Stomach (tissue), 9 donors: ENCODE data around the gene IFT27. TPM values are rescaled to one million over a fixed set of nuclear protein-coding genes. Genes with fewer than 3 reads are reported as not detected.

ENCODE experiments used
- DNase-seq, 2 donors: peaks; one replicate each; pipeline versions ENCODE4 v3.0.0 to v3.0.0-alpha.2; 2013 to 2019
- H3K27ac ChIP-seq, 5 donors: fragments of 200-600 bp in 4 of 5; sonication (generic) in 4 of 5; one replicate each; pipeline ENCODE4 v1.5.1; 2013 to 2019; ENCODE audit warnings: mild to moderate bottlenecking in 1 of 5, moderate library complexity in 1 of 5
- H3K27me3 ChIP-seq, 3 donors: fragments of 200-600 bp; sonication (generic); one replicate each; pipeline ENCODE4 v1.5.1; 2017 to 2019; ENCODE audit warnings: mixed run types in 1 of 3
- H3K36me3 ChIP-seq, 4 donors: fragments of 200-600 bp; sonication (generic); 1 replicate in 3 of 4; 2 replicates in 1 of 4; pipeline ENCODE4 v1.5.1; 2016 to 2019
- H3K4me1 ChIP-seq, 4 donors: fragments of 200-600 bp; sonication (generic); one replicate each; pipeline ENCODE4 v1.5.1; 2016 to 2019
- H3K4me3 ChIP-seq, 4 donors: fragments of 200-600 bp; sonication (generic) in 3 of 4; one replicate each; pipeline ENCODE4 v1.5.1; 2016 to 2019; ENCODE audit warnings: mild to moderate bottlenecking in 1 of 4
- H3K9me3 ChIP-seq, 4 donors: fragments of 200-600 bp; sonication (generic); one replicate each; pipeline ENCODE4 v1.5.1; 2016 to 2019
- CTCF ChIP-seq, 7 experiments: fragments of 450-650 bp in 4 of 7; fragments of 200-600 bp in 3 of 7; sonication (generic) in 3 of 7; IDR thresholded peaks; one replicate each; pipeline ENCODE4 v1.5.1; 2016 to 2019; ENCODE audit warnings: antibody characterized with exemption in 7 of 7, control low read depth in 2 of 7, mild to moderate bottlenecking in 1 of 7
- EP300 ChIP-seq: sonication (generic); formaldehyde crosslinking; IDR thresholded peaks from one replicate; pipeline ENCODE4 v1.6.1; 2017; ENCODE audit warnings: antibody characterized with exemption
- POLR2A ChIP-seq, 4 donors: fragments of 450-650 bp; IDR thresholded peaks; one replicate each; pipeline ENCODE4 v1.6.1; 2016; ENCODE audit warnings: antibody characterized with exemption in 4 of 4, control low read depth in 2 of 4, mild to moderate bottlenecking in 1 of 4, moderate library complexity in 1 of 4
- POLR2AphosphoS5 ChIP-seq, 3 donors: sonication (generic); formaldehyde crosslinking; IDR thresholded peaks; one replicate each; pipeline ENCODE4 v1.6.1; 2016; ENCODE audit warnings: antibody characterized with exemption in 3 of 3
- WGBS, 5 donors: extraction: QIAGEN DNeasy Blood & Tissue Kit in 3 of 5; methylation state at CpG; one replicate each; pipeline versions ENCODE4 v1.1.5 to v1.1.7; 2013 to 2018; 5-methylcytosine and 5-hydroxymethylcytosine counted together
- intact Hi-C: fragments of 100-400 bp; cut with DNase I; formaldehyde crosslinking; loops from one replicate; pipeline ENCODE4 v1.15.1; 2023; ENCODE audit warnings: low total_unique reads
- polyA plus RNA-seq, 3 donors: library from polyadenylated mRNA; stranded (reverse); fragments of 200-250 nt; gene quantifications; one replicate each; pipeline ENCODE4 v1.2.3, GENCODE V29; 2013
- total RNA-seq, 5 donors: library from RNA; depleted of rRNA; stranded (reverse); fragments of >200 nt; gene quantifications; one replicate each; pipeline versions ENCODE4 v1.1.0 to v1.2.3, GENCODE V29; 2014 to 2016
- donor health status: healthy with polysubstance abuse.
- donor health status: Bipolar disorder and iron deficiency.
- donor health status: healthy.

The IFT27 gene
- total and polyA plus RNA-seq, 8 donors = 8.2 to 36.1 (median 18.4) TPM

- no peak for TF ChIP-seq EP300
- no peak for TF ChIP-seq CTCF (IDR thresholded peaks at IDR 0.05)
- no peak for TF ChIP-seq POLR2A (IDR thresholded peaks at IDR 0.05)
- no peak for TF ChIP-seq POLR2AphosphoS5 (IDR thresholded peaks at IDR 0.05)
- H3K27me3 ChIP-seq = peaks cover 0 to 10% (median 5%) of the 10 kb centered on the region in 3 donors
Measured at GRCh38 chr22:36760786-36761185, 15.1 kb downstream of the IFT27 start.

GRCh38 chr22:36759481-36760159 lies 16.3 kb downstream of the IFT27 start:
- WGBS, 5 donors = 85 to 86% (median 85%) methylated on average over 19 of the region's 19 CpGs
- DNase-seq = no peak
- peaks cover 0 to 23% (median 14%) of the 10 kb centered on the region in 4 donors for H3K36me3 ChIP-seq
- H3K4me3 ChIP-seq = no peak overlapping the region
- H3K27ac ChIP-seq = no peak overlapping the region
- intact Hi-C loops = no loop called here
- peaks cover 0 to 21% (median 11%) of the 10 kb centered on the region in 3 donors for H3K27me3 ChIP-seq
- peaks cover 0 to 26% (median 0%) of the 10 kb centered on the region in 4 donors for H3K4me1 ChIP-seq
- TF ChIP-seq EP300 (no peak), CTCF (IDR thresholded peaks at IDR 0.05) (no peak), POLR2A (IDR thresholded peaks at IDR 0.05) (no peak), POLR2AphosphoS5 (IDR thresholded peaks at IDR 0.05) (no peak)
- no peaks in the 10 kb centered on the region for H3K9me3 ChIP-seq

More at GRCh38 chr22:36760786-36761185, 15.1 kb downstream of the IFT27 start:
- Histone ChIP-seq H3K4me1 (peaks cover 0 to 26% (median 0%) of the 10 kb centered on the region in 4 donors), H3K36me3 (peaks cover 0 to 34% (median 22%) of the 10 kb centered on the region in 4 donors), H3K4me3 (no peak overlapping the region), H3K9me3 (no peaks in the 10 kb centered on the region), H3K27ac (no peak overlapping the region)
- WGBS, 5 donors = 67 to 85% (median 75%) methylated on average over 11 of the region's 11 CpGs
- no peak for DNase-seq
- intact Hi-C loops = no loop called here

GRCh38 chr22:36758792-36759271 lies 17.1 kb downstream of the IFT27 start:
- no peaks in the 10 kb centered on the region for H3K9me3 ChIP-seq
- peaks cover 0 to 26% (median 0%) of the 10 kb centered on the region in 4 donors for H3K4me1 ChIP-seq
- H3K4me3 ChIP-seq = no peak overlapping the region
- TF ChIP-seq CTCF (IDR thresholded peaks at IDR 0.05) (no peak), POLR2AphosphoS5 (IDR thresholded peaks at IDR 0.05) (no peak), POLR2A (IDR thresholded peaks at IDR 0.05) (no peak), EP300 (no peak)
- H3K36me3 ChIP-seq = peaks cover 0 to 19% (median 10%) of the 10 kb centered on the region in 4 donors
- DNase-seq = no peak
- intact Hi-C loops = no loop called here
- peaks cover 0 to 29% (median 15%) of the 10 kb centered on the region in 3 donors for H3K27me3 ChIP-seq
- whole genome bisulfite sequencing, 5 donors = 78 to 90% (median 83%) methylated on average over 15 of the region's 15 CpGs
- no peak overlapping the region for H3K27ac ChIP-seq

- Histone ChIP-seq H3K36me3 (peaks cover 0 to 8% (median 2%) of the 10 kb centered on the region in 4 donors), H3K4me1 (peaks cover 0 to 17% (median 3%) of the 10 kb centered on the region in 4 donors), H3K27me3 (peaks cover 6 to 40% (median 20%) of the 10 kb centered on the region in 3 donors), H3K4me3 (no peak overlapping the region), H3K9me3 (no peaks in the 10 kb centered on the region), H3K27ac (no peak overlapping the region)
- DNase-seq = peak; percentile 83 to 88
- WGBS, 5 donors = 60 to 70% (median 67%) methylated on average over 15 to 19 of the region's 19 CpGs
- intact Hi-C loops = no loop called here
- TF ChIP-seq POLR2A (IDR thresholded peaks at IDR 0.05) (no peak), CTCF (IDR thresholded peaks at IDR 0.05) (peak in 5 of 7 experiments; percentile 53 to 78 (median 74)), POLR2AphosphoS5 (IDR thresholded peaks at IDR 0.05) (peak in 1 of 3 donors; percentile 17)
Measured at GRCh38 chr22:36757668-36758211, 18.2 kb downstream of the IFT27 start.
